GM18507 (cell line): ENCODE results near the gene PMEPA1.

ENCODE experiments used
- DNase-seq: peaks from one replicate; pipeline ENCODE4 v3.0.0; 2011; ENCODE audit warnings: low read depth; ENCODE audit not compliant: insufficient read length; ENCODE audit errors: extremely low spot score
- FAIRE-seq: peaks from 2 replicates; lab custom pipeline; 2011; peaks lifted over from hg19 to GRCh38; lab: Jason Lieb, UNC

Gene PMEPA1

GRCh38 chr20:57666106-57666833 lies 43.5 kb downstream of the PMEPA1 start:
- FAIRE-seq = no peak
- no peak for DNase-seq

- FAIRE-seq (no peak), DNase-seq (no peak)
These were observed 44.2 kb downstream of the PMEPA1 start for GRCh38 chr20:57665589-57665971.

GRCh38 chr20:57664924-57665588 lies 44.8 kb downstream of the PMEPA1 start:
- no peak for DNase-seq
- FAIRE-seq = no peak

GRCh38 chr20:57664476-57664875 lies 45.3 kb downstream of the PMEPA1 start:
- FAIRE-seq (no peak), DNase-seq (no peak)

DNA sequence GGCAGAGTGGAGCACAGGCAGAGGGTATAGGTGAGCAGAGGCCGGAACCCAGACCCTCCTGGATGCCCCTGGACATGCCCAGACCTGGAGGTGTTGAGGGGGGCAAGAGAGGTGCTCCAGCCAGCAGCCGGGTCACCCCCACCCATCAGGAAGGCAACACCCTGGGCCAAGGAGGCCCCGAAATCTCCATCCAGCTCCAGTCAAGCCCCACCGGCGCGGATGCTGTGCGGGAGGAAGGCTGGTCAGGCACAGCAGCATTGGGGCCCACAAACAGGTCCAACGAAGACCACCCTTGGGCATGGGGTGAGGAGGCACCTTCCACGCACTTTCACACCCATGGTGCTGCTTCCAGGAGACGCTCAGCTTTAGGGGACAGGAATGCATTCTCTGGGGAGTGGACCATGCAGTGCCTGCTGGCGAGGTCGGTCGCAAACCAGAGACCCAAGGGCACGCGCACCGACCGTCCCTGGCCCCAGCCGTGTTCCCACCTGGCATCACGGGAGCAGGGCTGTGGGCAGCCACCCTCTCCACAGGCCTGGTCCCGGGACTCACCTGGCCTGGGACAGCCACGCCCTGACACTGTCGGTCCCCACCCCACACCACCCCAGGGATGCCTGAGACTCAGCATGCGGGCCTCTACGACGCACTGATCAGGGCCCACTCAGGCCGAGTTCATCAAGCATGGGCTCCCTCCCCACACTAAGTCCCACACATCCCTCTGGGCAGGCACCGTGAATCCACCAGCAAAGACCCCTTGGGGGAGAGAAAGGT lies 45.9 kb downstream of the PMEPA1 start:
- FAIRE-seq = no peak
- no peak for DNase-seq

DNA sequence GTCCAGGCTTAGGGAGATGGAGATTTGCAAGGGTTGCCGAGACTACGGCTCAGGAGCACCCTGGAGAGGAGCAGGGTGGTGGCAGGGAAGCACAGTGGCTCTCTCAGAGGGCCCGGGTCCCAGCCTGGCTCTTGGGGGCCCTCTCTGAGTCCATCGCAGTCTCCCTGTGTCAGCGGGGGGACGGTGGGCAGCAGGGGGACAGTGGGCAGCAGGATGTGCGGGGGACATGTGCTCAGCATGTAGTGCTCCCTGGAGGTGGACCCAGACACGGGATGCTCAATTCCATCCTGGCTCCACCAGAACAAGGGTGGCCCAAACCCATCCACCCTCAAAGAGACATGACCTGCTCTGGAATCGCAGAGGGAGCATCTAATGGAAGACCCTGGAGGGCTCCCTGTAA lies 46.6 kb downstream of the PMEPA1 start:
- FAIRE-seq = no peak

GRCh38 chr20:57662456-57663240 lies 47.2 kb downstream of the PMEPA1 start:
- no peak for DNase-seq
- no peak for FAIRE-seq

More for the DNA sequence above, 46.6 kb downstream of the PMEPA1 start:
- DNase-seq = no peak

DNA sequence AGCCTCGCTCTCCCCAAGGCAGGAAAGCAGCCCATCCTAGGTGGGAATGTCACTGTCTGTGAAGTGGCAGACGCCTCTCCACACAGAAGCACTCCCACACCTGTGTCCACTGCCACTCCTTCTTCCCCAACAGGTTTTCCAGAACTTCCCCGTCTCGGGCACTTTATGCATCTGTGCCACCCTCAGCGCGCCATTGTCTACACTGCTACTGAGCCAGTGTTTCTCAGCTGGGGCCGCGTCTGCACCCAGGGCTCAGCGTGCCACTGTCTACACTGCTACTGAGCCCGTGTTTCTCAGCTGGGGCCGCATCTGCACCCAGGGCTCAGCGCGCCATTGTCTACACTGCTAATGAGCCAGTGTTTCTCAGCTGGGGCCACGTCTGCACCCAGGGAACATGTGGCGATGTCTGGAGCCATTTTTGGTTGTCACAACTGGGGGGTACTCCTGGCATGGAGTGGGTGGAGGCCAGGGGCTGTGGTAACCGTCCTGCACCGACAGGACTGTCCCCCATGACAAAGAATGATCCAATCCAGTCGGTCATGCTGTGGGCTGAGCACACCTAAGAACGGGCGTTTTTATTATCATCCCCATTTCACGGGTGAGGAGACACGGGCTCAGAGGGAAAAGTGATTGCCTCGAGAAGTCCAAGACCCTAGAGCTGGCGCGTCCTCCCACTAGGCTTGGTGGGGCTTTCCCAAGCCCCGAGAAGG lies 47.9 kb downstream of the PMEPA1 start:
- FAIRE-seq (no peak), DNase-seq (no peak)

DNA sequence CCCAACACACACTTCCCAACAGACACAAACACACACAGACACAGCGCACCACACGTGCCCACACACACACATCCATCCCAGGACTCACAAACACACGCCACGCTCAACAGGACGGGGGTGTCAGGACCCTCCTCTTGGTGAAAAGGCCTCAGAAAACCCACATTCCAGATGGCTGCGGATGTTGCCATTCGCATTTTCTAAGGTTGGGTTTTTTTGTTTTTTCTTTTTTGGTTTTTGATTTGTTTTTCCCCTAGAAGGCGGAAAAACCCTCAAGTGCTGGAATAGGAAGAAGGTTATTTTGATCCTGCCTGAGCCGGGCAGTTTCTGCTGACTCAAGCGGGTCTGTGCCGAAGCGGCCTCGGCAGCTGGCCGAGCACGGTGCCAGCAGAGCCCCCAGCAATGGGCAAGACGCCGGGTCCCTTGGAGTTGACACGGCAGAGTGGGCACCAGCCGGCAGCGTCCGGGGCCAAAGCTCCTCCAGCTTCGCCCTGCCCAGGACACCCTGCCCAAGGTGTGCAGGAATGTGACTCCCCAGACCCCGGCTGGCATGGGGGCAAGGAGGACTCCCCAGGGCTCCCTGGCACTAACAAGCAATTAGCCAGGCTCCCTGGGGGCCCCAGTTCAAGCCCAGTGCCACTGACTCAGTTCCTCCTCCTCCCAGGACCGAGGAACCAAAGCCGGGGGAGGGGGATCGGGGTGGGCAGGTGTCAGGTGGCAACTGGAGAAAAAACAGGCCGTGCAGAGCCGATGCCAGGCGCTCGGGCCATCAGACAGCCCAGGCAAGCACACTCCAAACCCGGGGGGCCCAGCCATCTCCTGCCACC lies 48.7 kb downstream of the PMEPA1 start:
- FAIRE-seq (no peak), DNase-seq (no peak)

DNA sequence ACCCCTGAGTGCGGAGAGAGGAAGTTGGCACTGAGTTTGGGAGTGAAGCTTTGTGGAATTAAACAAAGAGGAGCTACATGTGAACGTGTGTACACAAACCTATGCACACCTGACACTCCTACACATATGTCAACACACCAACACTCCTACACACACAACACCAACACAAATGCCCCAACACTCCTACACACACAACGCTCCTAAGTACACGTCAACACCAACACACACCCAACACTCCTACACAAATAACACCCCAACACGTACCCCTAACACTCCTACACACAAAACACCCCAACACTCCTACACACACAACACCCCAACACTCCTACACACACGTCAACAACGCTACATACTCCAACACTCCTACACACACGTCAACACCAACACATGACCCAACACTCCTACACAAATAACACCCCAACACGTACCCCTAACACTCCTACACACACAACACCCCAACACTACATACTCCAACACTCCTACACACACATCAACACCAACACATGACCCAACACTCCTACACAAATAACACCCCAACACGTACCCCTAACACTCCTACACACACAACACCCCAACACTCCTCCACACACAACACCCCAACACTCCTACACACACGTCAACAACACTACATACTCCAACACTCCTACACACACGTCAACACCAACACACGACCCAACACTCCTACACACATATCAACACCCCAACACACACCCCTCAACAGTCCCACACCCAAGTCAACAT lies 49.5 kb downstream of the PMEPA1 start:
- FAIRE-seq (no peak), DNase-seq (no peak)

GRCh38 chr20:57659517-57660180 lies 50.2 kb downstream of the PMEPA1 start:
- FAIRE-seq (no peak), DNase-seq (no peak)

DNA sequence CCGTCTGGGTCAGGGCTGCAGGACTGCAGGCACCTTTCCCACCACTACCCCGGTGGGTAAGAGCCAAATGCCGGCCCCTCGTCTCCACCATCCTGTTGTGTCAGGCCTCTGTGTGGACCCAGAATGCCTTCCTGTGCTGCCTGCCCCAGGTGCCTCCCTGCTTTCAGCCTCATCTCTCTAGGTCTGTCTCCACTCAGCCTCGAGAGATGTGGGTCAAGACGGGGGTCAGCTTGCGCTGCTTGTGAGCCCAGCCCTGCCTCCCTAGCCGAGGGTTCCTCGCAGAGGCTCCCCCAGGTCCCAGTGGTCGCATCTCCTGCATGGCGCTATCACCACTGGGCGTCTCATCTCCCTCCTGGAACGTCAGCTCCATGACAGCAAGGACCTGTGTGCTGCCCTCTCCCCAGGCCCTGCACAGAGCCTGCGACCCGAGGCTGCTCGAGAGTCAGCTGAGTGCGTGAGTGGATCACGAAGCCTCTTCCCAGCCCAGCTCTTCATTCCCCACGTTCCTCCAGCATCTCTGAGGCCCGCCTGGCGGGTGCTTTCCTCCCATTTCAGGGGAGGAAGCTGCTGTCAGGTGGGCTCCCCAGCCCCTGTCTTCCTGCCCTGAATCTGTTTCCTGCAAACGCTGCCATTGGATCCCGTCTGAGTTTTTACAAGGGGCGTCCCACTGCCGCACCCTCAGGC lies 50.8 kb downstream of the PMEPA1 start:
- FAIRE-seq (no peak), DNase-seq (no peak)

- no peak for DNase-seq
- FAIRE-seq = no peak
These were observed 51.4 kb downstream of the PMEPA1 start for GRCh38 chr20:57658447-57658832.

DNA sequence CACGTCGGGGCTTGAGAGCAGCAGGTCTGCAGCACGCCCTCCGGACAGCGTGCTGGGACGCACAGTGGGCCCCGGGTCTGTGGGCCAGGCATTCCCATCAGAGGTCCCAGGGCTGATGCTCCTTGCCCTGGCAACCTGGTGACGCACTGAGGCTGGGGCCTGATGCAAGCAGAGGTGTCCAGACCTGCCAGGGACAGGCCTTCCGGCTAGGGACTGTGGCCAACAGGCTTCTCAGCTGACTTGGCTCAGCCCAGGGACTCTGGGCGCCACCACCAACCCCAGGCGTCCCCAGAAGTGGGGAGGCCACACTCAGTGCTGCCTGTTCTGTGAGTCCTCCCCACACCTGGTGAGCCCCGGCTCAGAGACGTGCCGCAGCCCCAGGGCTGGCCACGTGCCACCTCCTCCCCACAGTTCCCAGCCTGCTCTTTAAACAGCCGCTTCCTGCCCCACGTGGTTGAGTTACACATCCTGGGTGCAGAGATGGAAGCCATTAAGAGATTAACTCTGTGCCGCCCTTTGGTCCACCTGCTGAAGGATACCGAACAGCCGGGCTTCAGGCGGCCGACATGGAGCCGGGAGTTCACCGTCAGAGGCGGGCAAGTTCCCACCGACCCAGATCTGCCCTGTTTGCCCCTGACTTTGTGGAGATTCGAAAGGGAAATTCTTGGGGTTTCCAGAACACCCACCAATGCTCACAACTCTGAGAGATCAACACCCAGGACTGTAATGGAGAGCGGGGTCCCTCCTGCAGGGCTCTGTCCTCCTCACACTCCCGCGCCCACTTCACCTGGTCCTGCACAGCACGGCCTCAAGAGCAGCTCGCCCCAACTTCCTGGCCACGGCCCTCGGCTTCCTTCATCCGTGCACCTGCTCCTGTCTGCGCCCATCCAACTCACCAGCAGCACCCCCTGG lies 52.0 kb downstream of the PMEPA1 start:
- no peak for FAIRE-seq
- no peak for DNase-seq

- DNase-seq (no peak), FAIRE-seq (no peak)
These were observed 52.8 kb downstream of the PMEPA1 start for GRCh38 chr20:57656821-57657534.
